K562 (cell line): ENCODE measurements around the gene CIB2.

Experiments
- CEBPB ChIP-seq: fragments of 450-650 bp; IDR thresholded peaks from 2 replicates; pipeline ENCODE4 v1.6.1; 2016; ENCODE audit warnings: missing genetic modification characterization, missing compliant biosample characterization
- DNMT1 ChIP-seq: fragments of 450-650 bp; IDR thresholded peaks from 2 replicates; pipeline ENCODE4 v1.6.1; 2016; ENCODE audit warnings: antibody characterized with exemption, mild to moderate bottlenecking
- KAT7 ChIP-seq: sonication (generic); formaldehyde crosslinking; IDR thresholded peaks from 2 replicates; pipeline ENCODE4 v1.8.0; 2022; ENCODE audit warnings: missing genetic modification reagents, mild to moderate bottlenecking, borderline replicate concordance
- TEAD1 ChIP-seq, 2 experiments: fragments of 450-650 bp in 1 of 2; sonication (generic) in 1 of 2; formaldehyde crosslinking; IDR thresholded peaks; 2 replicates each; pipeline versions ENCODE4 v1.4.0 to v1.8.0; 2020 to 2022; ENCODE audit warnings: mild to moderate bottlenecking in 2 of 2, missing genetic modification reagents in 1 of 2
- TGIF2 ChIP-seq: sonication (generic); formaldehyde crosslinking; IDR thresholded peaks from 2 replicates; pipeline ENCODE4 v1.8.1; 2022; ENCODE audit warnings: mild to moderate bottlenecking, missing genetic modification reagents, moderate library complexity
- TF ChIP-seq, protein P1 (sequence below): fragments of 150-350 bp; conservative IDR thresholded peaks from 2 replicates; pipeline ENCODE4 v1.6.1; 2014; ENCODE audit warnings: low read length
- TF ChIP-seq, protein P2 (sequence below), 3 experiments: IDR thresholded peaks in 2 of 3; conservative IDR thresholded peaks in 1 of 3; 2 replicates each; pipeline ENCODE4 v1.5.1; 2011 to 2012; ENCODE audit warnings: low read length in 3 of 3, mild to moderate bottlenecking in 3 of 3, control low read depth in 2 of 3, improper control_type of control experiment in 1 of 3, inconsistent platforms in 1 of 3, low read depth in 1 of 3, mixed read lengths in 1 of 3, moderate library complexity in 1 of 3; ENCODE audit not compliant: insufficient read depth in 2 of 3

DNA sequence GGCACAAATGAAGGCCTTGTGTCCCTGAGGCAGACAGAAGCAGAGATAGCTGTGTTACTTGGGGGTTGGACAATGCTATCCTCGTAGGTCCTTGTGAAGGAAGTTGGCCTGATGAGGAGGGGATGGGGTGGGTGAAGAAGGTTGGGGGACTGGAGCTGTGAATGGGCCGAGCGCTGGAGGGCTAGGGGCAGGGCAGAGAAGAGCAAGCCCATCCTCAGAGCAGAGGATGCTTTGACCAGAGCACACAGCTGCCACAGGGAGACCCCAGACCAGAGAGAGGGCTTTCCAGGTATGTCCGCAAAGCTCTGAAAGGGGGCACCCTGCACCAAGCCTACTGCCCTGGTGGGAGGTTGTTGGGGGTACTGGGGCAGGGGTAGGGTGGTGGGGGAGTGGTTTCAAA, 48.1 kb downstream of the CIB2 start:
- TF ChIP-seq TGIF2 (CRISPR knock-in tag) (no peak), KAT7 (CRISPR knock-in tag) (no peak), TEAD1 (CRISPR knock-in tag; IDR thresholded peaks at IDR 0.05) (no peak), DNMT1 (no peak), CEBPB (tag) (no peak)
- TF ChIP-seq, protein P1, sequence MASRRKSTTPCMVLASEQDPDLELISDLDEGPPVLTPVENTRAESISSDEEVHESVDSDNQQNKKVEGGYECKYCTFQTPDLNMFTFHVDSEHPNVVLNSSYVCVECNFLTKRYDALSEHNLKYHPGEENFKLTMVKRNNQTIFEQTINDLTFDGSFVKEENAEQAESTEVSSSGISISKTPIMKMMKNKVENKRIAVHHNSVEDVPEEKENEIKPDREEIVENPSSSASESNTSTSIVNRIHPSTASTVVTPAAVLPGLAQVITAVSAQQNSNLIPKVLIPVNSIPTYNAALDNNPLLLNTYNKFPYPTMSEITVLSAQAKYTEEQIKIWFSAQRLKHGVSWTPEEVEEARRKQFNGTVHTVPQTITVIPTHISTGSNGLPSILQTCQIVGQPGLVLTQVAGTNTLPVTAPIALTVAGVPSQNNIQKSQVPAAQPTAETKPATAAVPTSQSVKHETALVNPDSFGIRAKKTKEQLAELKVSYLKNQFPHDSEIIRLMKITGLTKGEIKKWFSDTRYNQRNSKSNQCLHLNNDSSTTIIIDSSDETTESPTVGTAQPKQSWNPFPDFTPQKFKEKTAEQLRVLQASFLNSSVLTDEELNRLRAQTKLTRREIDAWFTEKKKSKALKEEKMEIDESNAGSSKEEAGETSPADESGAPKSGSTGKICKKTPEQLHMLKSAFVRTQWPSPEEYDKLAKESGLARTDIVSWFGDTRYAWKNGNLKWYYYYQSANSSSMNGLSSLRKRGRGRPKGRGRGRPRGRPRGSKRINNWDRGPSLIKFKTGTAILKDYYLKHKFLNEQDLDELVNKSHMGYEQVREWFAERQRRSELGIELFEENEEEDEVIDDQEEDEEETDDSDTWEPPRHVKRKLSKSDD, result no peak
- TF ChIP-seq, protein P2, sequence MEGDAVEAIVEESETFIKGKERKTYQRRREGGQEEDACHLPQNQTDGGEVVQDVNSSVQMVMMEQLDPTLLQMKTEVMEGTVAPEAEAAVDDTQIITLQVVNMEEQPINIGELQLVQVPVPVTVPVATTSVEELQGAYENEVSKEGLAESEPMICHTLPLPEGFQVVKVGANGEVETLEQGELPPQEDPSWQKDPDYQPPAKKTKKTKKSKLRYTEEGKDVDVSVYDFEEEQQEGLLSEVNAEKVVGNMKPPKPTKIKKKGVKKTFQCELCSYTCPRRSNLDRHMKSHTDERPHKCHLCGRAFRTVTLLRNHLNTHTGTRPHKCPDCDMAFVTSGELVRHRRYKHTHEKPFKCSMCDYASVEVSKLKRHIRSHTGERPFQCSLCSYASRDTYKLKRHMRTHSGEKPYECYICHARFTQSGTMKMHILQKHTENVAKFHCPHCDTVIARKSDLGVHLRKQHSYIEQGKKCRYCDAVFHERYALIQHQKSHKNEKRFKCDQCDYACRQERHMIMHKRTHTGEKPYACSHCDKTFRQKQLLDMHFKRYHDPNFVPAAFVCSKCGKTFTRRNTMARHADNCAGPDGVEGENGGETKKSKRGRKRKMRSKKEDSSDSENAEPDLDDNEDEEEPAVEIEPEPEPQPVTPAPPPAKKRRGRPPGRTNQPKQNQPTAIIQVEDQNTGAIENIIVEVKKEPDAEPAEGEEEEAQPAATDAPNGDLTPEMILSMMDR (IDR thresholded peaks at IDR 0.05 in 2 of 3, conservative IDR thresholded peaks at IDR 0.05 in 1 of 3; ENCODE audit: insufficient read depth in 2 of 3, low read depth in 1 of 3, low read length in 3 of 3), result no peak
